Vagina (tissue), 2 donors: ENCODE results near the gene TRPM2. TPM values are rescaled to one million over a fixed set of nuclear protein-coding genes. Genes with fewer than 3 reads are reported as not detected.

ENCODE experiments used
- DNase-seq, 2 donors: peaks; one replicate each; pipeline ENCODE4 v3.0.0-alpha.2; 2017; ENCODE audit errors: extremely low spot score in 2 of 2
- H3K27ac ChIP-seq: fragments of 200-600 bp; sonication (generic); one replicate; pipeline ENCODE4 v1.5.1; 2019
- H3K27me3 ChIP-seq: fragments of 200-600 bp; sonication (generic); one replicate; pipeline ENCODE4 v1.5.1; 2019
- H3K36me3 ChIP-seq, 2 donors: fragments of 200-600 bp; sonication (generic); one replicate each; pipeline ENCODE4 v1.5.1; 2017 to 2019
- H3K4me1 ChIP-seq: fragments of 200-600 bp; sonication (generic); one replicate; pipeline ENCODE4 v1.5.1; 2019
- H3K4me3 ChIP-seq, 2 donors: fragments of 200-600 bp; sonication (generic); 1 replicate in 1 of 2; 2 replicates in 1 of 2; pipeline ENCODE4 v1.5.1; 2016 to 2019
- H3K9me3 ChIP-seq: fragments of 200-600 bp; sonication (generic); one replicate; pipeline ENCODE4 v1.5.1; 2019
- CTCF ChIP-seq, 3 experiments: fragments of 450-650 bp in 2 of 3; fragments of 200-600 bp in 1 of 3; sonication (generic) in 1 of 3; IDR thresholded peaks; one replicate each; pipeline ENCODE4 v1.5.1; 2017 to 2019; ENCODE audit warnings: antibody characterized with exemption in 3 of 3, mild to moderate bottlenecking in 2 of 3, moderate library complexity in 2 of 3
- POLR2A ChIP-seq, 2 donors: fragments of 450-650 bp; IDR thresholded peaks; one replicate each; pipeline ENCODE4 v1.6.1; 2017; ENCODE audit warnings: antibody characterized with exemption in 2 of 2, mild to moderate bottlenecking in 2 of 2, moderate library complexity in 2 of 2
- POLR2AphosphoS5 ChIP-seq, 2 donors: sonication (generic); formaldehyde crosslinking; IDR thresholded peaks; one replicate each; pipeline ENCODE4 v1.9.0; 2017; ENCODE audit warnings: antibody characterized with exemption in 2 of 2, mild to moderate bottlenecking in 2 of 2, low read depth in 1 of 2; ENCODE audit not compliant: insufficient read depth in 1 of 2
- intact Hi-C: fragments of 100-400 bp; cut with DNase I; formaldehyde crosslinking; loops from one replicate; pipeline ENCODE4 v1.15.1; 2023
- total RNA-seq: library from RNA; depleted of rRNA; stranded (reverse); fragments of >200 nt; gene quantifications from one replicate; pipeline ENCODE4 v1.2.3, GENCODE V29; 2016

The TRPM2 gene
- total RNA-seq, 1 donor from 2014 or later = 2.2 TPM

GRCh38 chr21:44320847-44321246 lies 32.6 kb upstream of the TRPM2 start:
- Histone ChIP-seq H3K27me3 (no peaks in the 10 kb centered on the region), H3K4me3 (no peak overlapping the region), H3K27ac (no peak overlapping the region), H3K4me1 (no peaks in the 10 kb centered on the region), H3K9me3 (no peaks in the 10 kb centered on the region), H3K36me3 (peaks cover 0 to 85% of the 10 kb centered on the region in 2 donors)
- TF ChIP-seq POLR2A (IDR thresholded peaks at IDR 0.05) (no peak), POLR2AphosphoS5 (IDR thresholded peaks at IDR 0.05; ENCODE audit: insufficient read depth in 1 of 2, low read depth in 1 of 2) (no peak), CTCF (IDR thresholded peaks at IDR 0.05) (no peak)
- DNase-seq = no peak
- intact Hi-C loops = no loop called here

- H3K9me3 ChIP-seq = no peaks in the 10 kb centered on the region
- peaks cover 0 to 87% of the 10 kb centered on the region in 2 donors for H3K36me3 ChIP-seq
- no peak overlapping the region for H3K27ac ChIP-seq
- intact Hi-C loops = no loop called here
- TF ChIP-seq POLR2AphosphoS5 (IDR thresholded peaks at IDR 0.05; ENCODE audit: insufficient read depth in 1 of 2, low read depth in 1 of 2) (no peak), POLR2A (IDR thresholded peaks at IDR 0.05) (no peak), CTCF (IDR thresholded peaks at IDR 0.05) (no peak)
- no peak for DNase-seq
- H3K27me3 ChIP-seq = no peaks in the 10 kb centered on the region
- no peak overlapping the region for H3K4me3 ChIP-seq
- H3K4me1 ChIP-seq = no peaks in the 10 kb centered on the region
Observed at GRCh38 chr21:44321846-44322450, 31.5 kb upstream of the TRPM2 start.

DNA sequence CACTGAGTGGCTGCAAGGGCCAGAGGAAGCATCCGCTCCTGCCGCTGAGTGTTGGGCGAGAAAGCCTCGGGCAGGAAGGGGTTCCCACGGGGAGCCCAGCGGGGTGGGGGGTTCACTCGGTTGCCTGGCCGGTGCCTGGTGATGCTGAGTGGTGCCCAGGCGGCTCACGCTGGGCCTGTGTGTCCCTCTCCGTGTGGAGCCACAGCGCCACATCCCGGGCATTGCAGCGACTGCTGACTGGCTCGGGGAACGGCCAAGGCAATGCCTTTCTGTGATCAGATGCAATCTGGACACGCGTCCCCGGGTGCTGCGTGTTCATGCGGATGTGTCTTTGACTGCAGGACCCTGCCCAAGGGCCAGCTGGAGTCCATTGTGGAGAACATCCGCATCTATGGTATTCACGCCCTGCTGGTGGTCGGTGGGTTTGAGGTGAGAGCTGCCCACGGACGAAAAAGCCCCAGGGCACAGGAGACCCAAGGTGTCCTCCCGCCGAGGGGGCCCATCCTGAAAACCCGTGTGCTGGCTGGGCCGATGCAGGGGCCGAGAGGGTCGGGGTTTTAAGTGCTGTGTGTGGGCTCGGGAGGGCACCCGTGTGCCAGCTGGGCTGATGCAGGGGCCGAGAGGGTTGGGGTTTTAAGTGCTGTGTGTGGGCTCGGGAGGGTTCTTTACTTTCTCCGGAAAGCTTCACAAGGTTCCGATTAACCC lies 30.6 kb upstream of the TRPM2 start:
- H3K4me3 ChIP-seq = no peak overlapping the region
- H3K36me3 ChIP-seq = peaks cover 0 to 81% of the 10 kb centered on the region in 2 donors
- TF ChIP-seq CTCF (IDR thresholded peaks at IDR 0.05) = no peak
- TF ChIP-seq POLR2AphosphoS5 (IDR thresholded peaks at IDR 0.05; ENCODE audit: insufficient read depth in 1 of 2, low read depth in 1 of 2) = no peak
- no peak for TF ChIP-seq POLR2A (IDR thresholded peaks at IDR 0.05)
- no peaks in the 10 kb centered on the region for H3K9me3 ChIP-seq
- DNase-seq = no peak
- no peaks in the 10 kb centered on the region for H3K4me1 ChIP-seq
- intact Hi-C loops = no loop called here
- no peak overlapping the region for H3K27ac ChIP-seq
- no peaks in the 10 kb centered on the region for H3K27me3 ChIP-seq

GRCh38 chr21:44323591-44323990 lies 29.8 kb upstream of the TRPM2 start:
- Histone ChIP-seq H3K9me3 (no peaks in the 10 kb centered on the region), H3K27ac (no peak overlapping the region), H3K4me1 (no peaks in the 10 kb centered on the region), H3K36me3 (peaks cover 0 to 73% of the 10 kb centered on the region in 2 donors), H3K27me3 (no peaks in the 10 kb centered on the region), H3K4me3 (no peak overlapping the region)
- TF ChIP-seq POLR2AphosphoS5 (IDR thresholded peaks at IDR 0.05; ENCODE audit: insufficient read depth in 1 of 2, low read depth in 1 of 2) (no peak), CTCF (IDR thresholded peaks at IDR 0.05) (no peak), POLR2A (IDR thresholded peaks at IDR 0.05) (no peak)
- intact Hi-C loops = no loop called here
- DNase-seq = no peak
